GM12878 (cell line): ENCODE data around the gene NTMT2. TPM values are rescaled to one million over a fixed set of nuclear protein-coding genes. Genes with fewer than 3 reads are reported as not detected.

ENCODE experiments used
- DPF2 ChIP-seq: fragments of 450-650 bp; IDR thresholded peaks from 2 replicates; pipeline ENCODE4 v1.6.1; 2017; ENCODE audit warnings: mild to moderate bottlenecking
- EED ChIP-seq: sonication (generic); IDR thresholded peaks from 2 replicates; pipeline ENCODE4 v1.6.1; 2016; ENCODE audit warnings: antibody characterized with exemption, low read depth
- IKZF1 ChIP-seq: fragments of 450-650 bp; conservative IDR thresholded peaks from 2 replicates; pipeline ENCODE4 v1.6.1; 2017; ENCODE audit warnings: antibody characterized with exemption, mild to moderate bottlenecking
- JUNB ChIP-seq: IDR thresholded peaks from 2 replicates; pipeline ENCODE4 v1.6.1; 2016; ENCODE audit warnings: antibody characterized with exemption, mild to moderate bottlenecking
- LARP7 ChIP-seq: fragments of 450-650 bp; IDR thresholded peaks from 2 replicates; pipeline ENCODE4 v1.6.1; 2017; ENCODE audit warnings: mild to moderate bottlenecking
- NFIC ChIP-seq: IDR thresholded peaks from 2 replicates; pipeline ENCODE4 v1.6.1; 2012; ENCODE audit warnings: low read depth, mild to moderate bottlenecking, inconsistent platforms, low read length, moderate library complexity
- RELB ChIP-seq: fragments of 450-650 bp; IDR thresholded peaks from 2 replicates; pipeline ENCODE4 v1.6.1; 2017; ENCODE audit warnings: low read depth, mild to moderate bottlenecking, moderate library complexity
- RUNX3 ChIP-seq: IDR thresholded peaks from 2 replicates; pipeline ENCODE4 v1.6.1; 2012; ENCODE audit warnings: low read length, inconsistent platforms
- SIN3A ChIP-seq: IDR thresholded peaks from 2 replicates; pipeline ENCODE4 v1.6.1; 2012; ENCODE audit warnings: low read depth, low read length, improper control_type of control experiment
- SRF ChIP-seq, 2 experiments: IDR thresholded peaks; 2 replicates each; pipeline ENCODE4 v1.6.1; 2011; ENCODE audit warnings: low read depth in 2 of 2, low read length in 2 of 2, mild to moderate bottlenecking in 1 of 2, moderate library complexity in 1 of 2
- TARDBP ChIP-seq: IDR thresholded peaks from 2 replicates; pipeline ENCODE4 v1.6.1; 2016; ENCODE audit warnings: borderline replicate concordance
- TCF12 ChIP-seq: IDR thresholded peaks from 2 replicates; pipeline ENCODE4 v1.6.1; 2011; ENCODE audit warnings: low read depth, mild to moderate bottlenecking, low read length
- WRNIP1 ChIP-seq: IDR thresholded peaks from 2 replicates; pipeline ENCODE4 v1.6.1; 2011; ENCODE audit warnings: low read depth, low read length, improper control_type of control experiment, borderline replicate concordance
- YY1 ChIP-seq: IDR thresholded peaks from 2 replicates; pipeline ENCODE4 v1.6.1; 2011; ENCODE audit warnings: low read depth, mild to moderate bottlenecking, low read length
- polyA plus RNA-seq, 11 experiments: library from polyadenylated mRNA; depleted of rRNA in 4 of 11; unstranded in 6 of 11; stranded (reverse) in 5 of 11; fragments of >200 nt; fragmentation: Nextera tagmentation in 4 of 11; fragmentation: Illumina TruSeq in 1 of 11; extraction: Ambion mirVana in 4 of 11; extraction: Trizol in 1 of 11; gene quantifications; 1 replicate in 1 of 11; 2 replicates in 10 of 11; pipeline versions ENCODE4 v1.2.1 to v1.2.3, GENCODE V29; 2011 to 2016; ENCODE audit warnings: inconsistent platforms in 2 of 11, missing spikeins in 2 of 11, low read depth in 1 of 11
- total RNA-seq, 4 experiments: library from RNA; depleted of rRNA in 3 of 4; stranded (reverse); fragments of >200 nt in 3 of 4; fragmentation: Illumina TruSeq in 1 of 4; extraction: Trizol in 1 of 4; gene quantifications; 2 replicates each; pipeline versions ENCODE4 v1.2.1 to v1.2.3, GENCODE V29; 2013 to 2021
- TF ChIP-seq, protein P1 (sequence below), 3 experiments: IDR thresholded peaks in 2 of 3; conservative IDR thresholded peaks in 1 of 3; 2 replicates each; pipeline ENCODE4 v1.5.1; 2011; ENCODE audit warnings: low read depth in 3 of 3, low read length in 3 of 3, mild to moderate bottlenecking in 3 of 3, control low read depth in 2 of 3, moderate library complexity in 2 of 3, inconsistent platforms in 1 of 3, mixed read lengths in 1 of 3; ENCODE audit not compliant: control insufficient read depth in 2 of 3, insufficient read depth in 1 of 3; ENCODE audit errors: extremely low read depth in 1 of 3

The NTMT2 gene
- total and polyA plus RNA-seq, 10 of the 15 experiments (the other 5 are each of a cell fraction or from before 2014, with no cell fraction given): not detected

GRCh38 chr1:170126696-170127095, 19.1 kb upstream of the NTMT2 start (continued):
- TF ChIP-seq, protein P1, sequence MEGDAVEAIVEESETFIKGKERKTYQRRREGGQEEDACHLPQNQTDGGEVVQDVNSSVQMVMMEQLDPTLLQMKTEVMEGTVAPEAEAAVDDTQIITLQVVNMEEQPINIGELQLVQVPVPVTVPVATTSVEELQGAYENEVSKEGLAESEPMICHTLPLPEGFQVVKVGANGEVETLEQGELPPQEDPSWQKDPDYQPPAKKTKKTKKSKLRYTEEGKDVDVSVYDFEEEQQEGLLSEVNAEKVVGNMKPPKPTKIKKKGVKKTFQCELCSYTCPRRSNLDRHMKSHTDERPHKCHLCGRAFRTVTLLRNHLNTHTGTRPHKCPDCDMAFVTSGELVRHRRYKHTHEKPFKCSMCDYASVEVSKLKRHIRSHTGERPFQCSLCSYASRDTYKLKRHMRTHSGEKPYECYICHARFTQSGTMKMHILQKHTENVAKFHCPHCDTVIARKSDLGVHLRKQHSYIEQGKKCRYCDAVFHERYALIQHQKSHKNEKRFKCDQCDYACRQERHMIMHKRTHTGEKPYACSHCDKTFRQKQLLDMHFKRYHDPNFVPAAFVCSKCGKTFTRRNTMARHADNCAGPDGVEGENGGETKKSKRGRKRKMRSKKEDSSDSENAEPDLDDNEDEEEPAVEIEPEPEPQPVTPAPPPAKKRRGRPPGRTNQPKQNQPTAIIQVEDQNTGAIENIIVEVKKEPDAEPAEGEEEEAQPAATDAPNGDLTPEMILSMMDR (IDR thresholded peaks at IDR 0.05 in 2 of 3, conservative IDR thresholded peaks at IDR 0.05 in 1 of 3; ENCODE audit: control insufficient read depth in 2 of 3, extremely low read depth in 1 of 3, insufficient read depth in 1 of 3, low read depth in 3 of 3, low read length in 3 of 3): peak; percentile 19 to 32 (median 30); a peak in 3 of 6 replicates
- TF ChIP-seq RUNX3: peak; percentile 60
- TF ChIP-seq LARP7: no peak
- TF ChIP-seq IKZF1: peak; percentile 77
- 0 out of 2 replicates have a peak, but pooled peaks have one; percentile 12 for TF ChIP-seq JUNB
- no peak for TF ChIP-seq WRNIP1
- TF ChIP-seq DPF2: peak; percentile 59; the same call in 1 of the 2 replicates
- peak; percentile 33; the same call in 1 of the 2 replicates for TF ChIP-seq NFIC
- 0 out of 4 replicates have a peak, but pooled peaks of 1 of the 2 experiments have one; percentile 9 for TF ChIP-seq SRF (IDR thresholded peaks at IDR 0.05; ENCODE audit: low read depth in 2 of 2, low read length in 2 of 2)
- peak; percentile 38; the same call in 1 of the 2 replicates for TF ChIP-seq RELB
- no peak for TF ChIP-seq SIN3A
- peak; percentile 63; the same call in 1 of the 2 replicates for TF ChIP-seq TCF12
- TF ChIP-seq EED: peak; percentile 74
- TF ChIP-seq TARDBP: no peak
- TF ChIP-seq YY1: no peak
